GM19397 (cell line): Measurements from ENCODE around the gene DACT3.

ENCODE experiments used
- ATAC-seq: cut with Tn5 transposase; IDR thresholded peaks from one replicate; pipeline ENCODE4 v1.9.1; 2021; ENCODE audit warnings: mild to moderate bottlenecking, moderate library complexity; ENCODE audit not compliant: unreplicated experiment

DACT3 gene

DNA sequence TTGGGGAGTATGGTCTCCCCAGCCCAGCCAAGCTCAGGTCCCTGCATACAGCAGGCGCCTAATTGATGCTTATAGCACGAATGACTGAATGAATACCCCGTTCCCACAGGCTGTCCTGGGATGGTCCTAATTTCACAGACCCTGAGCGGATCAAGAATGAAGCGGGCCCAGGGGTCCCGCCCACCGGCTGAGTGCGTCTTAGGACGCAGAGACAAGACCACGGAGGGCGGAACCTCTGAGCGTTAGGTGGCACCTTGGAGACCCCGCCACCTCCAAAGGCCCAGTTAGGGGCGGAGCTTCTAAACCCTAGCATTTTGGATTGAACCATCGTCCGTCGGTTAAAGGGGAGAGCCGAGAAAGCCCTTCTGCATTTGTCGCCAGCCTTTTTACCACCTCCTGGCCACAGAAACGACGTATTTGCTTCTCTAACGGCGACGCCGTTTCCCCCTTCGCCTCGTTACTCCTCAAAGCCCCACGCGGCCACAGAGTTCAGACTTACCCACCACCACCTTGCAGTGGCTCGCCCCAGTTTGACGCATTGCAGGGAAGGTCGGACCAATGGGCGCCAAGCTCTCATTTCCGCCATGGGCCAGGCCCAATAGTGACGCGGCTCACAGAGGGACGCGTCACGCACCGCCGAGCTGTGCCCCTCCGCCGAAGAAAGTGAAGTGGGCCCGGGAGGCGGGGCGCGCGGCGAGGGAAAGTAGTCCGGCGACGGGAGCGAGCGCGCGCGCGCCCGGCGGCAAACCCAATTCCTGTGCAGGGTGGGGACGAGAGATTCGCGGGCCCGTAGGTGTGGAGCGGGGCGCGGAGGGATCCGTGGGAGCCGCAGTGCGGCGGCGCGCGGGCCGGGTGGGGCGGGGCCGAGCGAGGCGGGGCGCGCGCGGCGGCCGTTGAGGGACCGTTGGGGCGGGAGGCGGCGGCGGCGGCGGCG, 60.3 kb downstream of the DACT3 start:
- peak; percentile 78 for ATAC-seq

DNA sequence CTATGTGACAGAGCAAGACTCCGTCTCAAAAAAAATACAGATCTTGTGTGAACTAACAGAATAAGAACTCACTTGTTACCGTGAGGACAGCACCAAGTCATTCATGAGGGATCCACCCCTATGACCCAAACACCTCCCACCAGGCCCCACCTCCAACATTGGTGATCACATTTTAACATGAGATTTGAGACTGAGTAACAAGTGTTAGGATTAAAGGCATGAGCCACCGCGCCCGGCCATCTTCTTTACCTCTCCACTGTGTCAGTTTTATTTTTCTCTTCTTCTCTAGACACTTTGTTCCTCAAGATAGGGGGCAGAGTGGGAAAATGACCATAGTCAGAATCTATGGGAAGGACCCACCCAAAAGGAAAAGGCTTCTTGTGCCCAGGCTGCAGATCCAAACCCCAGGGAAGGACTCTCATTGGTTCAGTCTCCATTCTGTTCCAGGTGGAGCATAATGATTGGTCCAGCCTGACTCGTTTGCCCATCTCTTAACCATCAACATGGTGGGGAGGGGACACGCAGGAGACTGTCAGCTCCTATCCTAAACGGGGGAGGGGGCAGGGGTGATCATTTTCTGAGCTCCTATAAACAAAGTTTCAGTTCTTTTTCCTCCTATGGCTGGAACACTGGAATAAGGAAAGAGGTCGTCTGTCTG, 61.1 kb downstream of the DACT3 start:
- ATAC-seq, result no peak

DNA sequence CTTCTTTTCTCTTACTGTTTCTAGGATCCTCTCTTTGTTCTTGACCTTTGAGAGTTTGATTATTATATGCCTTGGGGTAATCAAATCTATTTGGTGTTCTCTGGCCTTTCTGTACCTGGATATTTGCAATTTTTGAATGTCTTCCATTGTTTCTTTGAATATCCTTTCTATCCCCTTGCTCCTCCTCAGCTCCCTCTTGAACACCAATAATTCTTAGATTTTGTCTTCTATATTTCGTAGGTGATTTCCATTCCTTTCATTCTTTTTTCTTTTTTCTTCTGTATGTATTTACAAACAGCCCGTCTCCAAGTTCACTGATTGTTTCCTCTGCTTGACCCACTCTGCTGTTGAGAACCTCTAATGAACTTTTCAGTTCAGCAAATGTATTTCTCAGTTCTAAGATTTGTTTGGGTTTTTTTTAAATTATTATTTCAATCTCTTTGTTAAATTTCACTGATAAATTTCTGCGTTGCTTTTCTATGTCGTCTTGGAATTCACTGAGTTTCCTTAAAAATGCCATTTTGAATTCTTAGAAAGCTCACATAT, 62.5 kb downstream of the DACT3 start:
- ATAC-seq, result no peak
